22Rv1 (cell line): ENCODE results near the gene ALOX5AP.

Experiments used
- H3K27ac ChIP-seq: fragments of 450-650 bp; 2 replicates; pipeline ENCODE4 v1.5.1; 2017
- ZFX ChIP-seq: fragments of 450-650 bp; IDR thresholded peaks from 2 replicates; pipeline ENCODE4 v1.6.1; 2017; ENCODE audit warnings: antibody characterized with exemption, borderline replicate concordance
- TF ChIP-seq, protein P1 (sequence below): fragments of 450-650 bp; IDR thresholded peaks from 2 replicates; pipeline ENCODE4 v1.5.1; 2017; ENCODE audit warnings: mild to moderate bottlenecking

ALOX5AP gene

DNA sequence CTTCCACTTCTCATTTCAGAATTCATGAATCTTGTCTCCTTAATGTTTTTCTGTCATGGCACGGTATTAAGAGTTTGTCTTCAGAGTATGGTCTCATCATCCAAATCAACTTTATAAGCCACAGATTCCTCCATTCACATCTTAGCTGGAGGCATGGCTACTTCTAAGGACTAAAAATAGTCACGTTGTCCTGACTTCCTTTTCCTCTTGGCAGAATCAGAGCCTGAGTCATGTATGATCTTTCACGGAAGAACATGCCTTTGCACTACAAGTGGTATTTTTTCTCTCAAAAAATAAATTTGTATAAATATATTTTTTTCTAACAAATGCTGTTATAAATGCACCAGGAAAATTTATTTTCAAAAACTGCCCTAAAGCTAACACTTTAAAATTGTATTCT is 71.4 kb downstream of the ALOX5AP start:
- H3K27ac ChIP-seq, result no peak overlapping the region
- TF ChIP-seq, protein P1, sequence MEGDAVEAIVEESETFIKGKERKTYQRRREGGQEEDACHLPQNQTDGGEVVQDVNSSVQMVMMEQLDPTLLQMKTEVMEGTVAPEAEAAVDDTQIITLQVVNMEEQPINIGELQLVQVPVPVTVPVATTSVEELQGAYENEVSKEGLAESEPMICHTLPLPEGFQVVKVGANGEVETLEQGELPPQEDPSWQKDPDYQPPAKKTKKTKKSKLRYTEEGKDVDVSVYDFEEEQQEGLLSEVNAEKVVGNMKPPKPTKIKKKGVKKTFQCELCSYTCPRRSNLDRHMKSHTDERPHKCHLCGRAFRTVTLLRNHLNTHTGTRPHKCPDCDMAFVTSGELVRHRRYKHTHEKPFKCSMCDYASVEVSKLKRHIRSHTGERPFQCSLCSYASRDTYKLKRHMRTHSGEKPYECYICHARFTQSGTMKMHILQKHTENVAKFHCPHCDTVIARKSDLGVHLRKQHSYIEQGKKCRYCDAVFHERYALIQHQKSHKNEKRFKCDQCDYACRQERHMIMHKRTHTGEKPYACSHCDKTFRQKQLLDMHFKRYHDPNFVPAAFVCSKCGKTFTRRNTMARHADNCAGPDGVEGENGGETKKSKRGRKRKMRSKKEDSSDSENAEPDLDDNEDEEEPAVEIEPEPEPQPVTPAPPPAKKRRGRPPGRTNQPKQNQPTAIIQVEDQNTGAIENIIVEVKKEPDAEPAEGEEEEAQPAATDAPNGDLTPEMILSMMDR, result no peak
- TF ChIP-seq ZFX, result no peak

DNA sequence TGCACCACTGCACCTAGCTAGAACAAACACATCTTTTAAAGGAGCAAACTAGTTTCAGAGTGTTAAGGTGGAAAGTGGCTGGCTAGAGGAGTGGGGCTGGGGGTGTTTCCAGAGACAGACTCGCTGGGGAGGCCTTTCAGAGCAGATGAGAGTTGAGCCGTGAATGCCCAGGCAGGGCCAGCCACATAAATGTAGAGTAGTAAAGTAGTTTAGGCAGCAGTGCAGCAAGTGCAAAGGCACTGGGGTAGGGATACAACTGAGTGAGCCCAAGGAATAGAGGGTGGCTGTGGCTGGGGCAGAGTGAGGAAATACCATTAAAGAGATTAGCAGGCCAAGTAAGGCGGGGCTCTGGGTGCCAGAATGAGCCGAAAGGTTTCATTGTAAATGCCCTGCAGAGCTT is 72.0 kb downstream of the ALOX5AP start:
- TF ChIP-seq ZFX, result no peak
- TF ChIP-seq, protein P1, result no peak

DNA sequence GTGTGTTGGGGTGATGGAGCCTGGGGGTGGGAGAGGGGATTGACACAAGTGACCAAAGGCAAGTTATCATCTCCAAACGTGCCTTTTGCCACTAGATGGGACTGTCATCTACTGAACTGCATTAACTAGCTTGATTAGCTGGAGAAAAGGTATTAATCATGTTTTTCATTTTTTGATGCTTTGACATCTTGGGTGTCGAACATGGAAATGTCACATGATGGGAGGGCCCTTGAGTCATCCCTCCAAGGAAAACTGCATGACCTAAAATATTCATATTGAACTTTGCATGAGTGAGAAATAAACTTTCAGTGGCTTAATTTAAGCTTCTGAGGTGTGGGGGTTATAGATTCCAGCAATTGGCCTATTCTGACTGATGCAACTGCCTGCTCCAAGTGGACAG is 73.3 kb downstream of the ALOX5AP start:
- TF ChIP-seq ZFX, result no peak
- TF ChIP-seq, protein P1, result no peak
- H3K27ac ChIP-seq, result no peak overlapping the region

More for the DNA sequence above, 72.0 kb downstream of the ALOX5AP start:
- H3K27ac ChIP-seq, result no peak overlapping the region

DNA sequence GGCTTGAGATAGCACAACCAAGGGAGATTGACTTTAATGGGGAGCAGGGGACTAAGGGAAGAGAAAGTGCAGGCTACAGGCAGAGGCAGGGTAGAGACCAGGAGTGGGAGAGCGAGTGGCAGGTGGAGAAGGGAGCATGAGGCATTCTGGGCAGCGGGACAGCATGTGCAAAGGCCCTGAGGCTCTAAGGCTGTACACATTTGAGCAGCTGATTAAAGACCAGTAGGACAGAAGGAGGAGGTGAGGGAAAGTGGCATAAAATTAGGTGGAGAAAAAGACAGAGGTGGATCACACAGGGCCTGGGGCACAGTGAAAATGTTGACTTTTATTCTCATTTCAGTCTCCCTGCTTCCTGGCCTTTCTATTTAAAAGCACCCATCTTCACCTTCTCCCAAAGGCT is 74.4 kb downstream of the ALOX5AP start:
- no peak for TF ChIP-seq ZFX
- TF ChIP-seq, protein P1, result no peak

DNA sequence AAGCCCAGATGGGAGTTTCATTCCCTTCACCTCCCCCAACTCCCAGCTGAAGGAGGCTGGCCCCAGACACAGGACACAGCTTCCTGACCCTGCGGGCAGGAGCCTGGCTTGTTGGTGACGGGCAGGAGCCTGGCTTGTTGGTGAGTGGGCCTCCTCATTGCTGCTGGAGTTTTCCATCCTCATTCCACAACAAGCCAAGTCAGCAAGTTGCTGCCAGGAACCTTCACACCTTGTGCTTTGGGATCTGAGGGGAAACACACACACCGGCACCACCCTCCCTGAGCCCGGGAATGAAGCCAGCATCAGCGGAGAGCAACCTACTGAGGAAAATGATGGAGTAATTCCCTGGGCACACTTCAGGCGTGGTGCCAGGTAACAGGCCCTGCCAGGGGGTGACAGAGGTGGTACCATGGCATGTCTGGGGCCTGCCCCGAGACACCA is 74.9 kb downstream of the ALOX5AP start:
- no peak overlapping the region for H3K27ac ChIP-seq
- TF ChIP-seq ZFX, result no peak
- TF ChIP-seq, protein P1, result no peak

More for the DNA sequence above, 74.4 kb downstream of the ALOX5AP start:
- H3K27ac ChIP-seq, result no peak overlapping the region

DNA sequence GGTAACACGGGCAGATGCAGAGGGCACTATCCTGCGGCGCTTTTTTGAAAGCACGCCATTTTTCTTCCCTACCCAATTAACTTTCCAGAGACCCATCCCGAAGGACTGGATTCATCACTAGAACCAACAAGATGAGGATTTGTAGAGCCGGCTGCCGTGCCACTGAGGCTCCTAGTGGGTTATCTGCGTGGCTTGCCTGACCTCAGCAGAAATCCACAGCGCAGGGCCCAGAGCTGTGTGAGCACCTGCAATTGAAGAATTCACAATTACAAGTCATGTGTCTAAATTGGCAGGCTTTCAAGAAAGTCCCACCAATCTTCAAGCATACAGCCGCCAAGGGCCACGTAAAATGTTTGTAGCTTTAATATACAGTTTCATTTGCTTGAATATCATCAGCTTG is 75.5 kb downstream of the ALOX5AP start:
- no peak overlapping the region for H3K27ac ChIP-seq
- TF ChIP-seq, protein P1, result no peak
- TF ChIP-seq ZFX, result no peak
